H1 (cell line): ENCODE results near the gene ATXN7L3. TPM values are rescaled to one million over a fixed set of nuclear protein-coding genes. Genes with fewer than 3 reads are reported as not detected.
A peak's percentile ranks its signal among the peaks of the same experiment; 100 is the strongest.

Experiments used
- CTCF ChIA-PET: fragments of 300-600 bp; sonication (Branson Sonifier 250); formaldehyde crosslinking; loops from one replicate; lab custom pipeline; 2021; ENCODE audit not compliant: partially characterized antibody; lab: Charles Lee
- POLR2A ChIA-PET: fragments of 300-600 bp; sonication (Branson Sonifier 250); formaldehyde crosslinking; loops from one replicate; lab custom pipeline; 2021; ENCODE audit warnings: inconsistent platforms; ENCODE audit not compliant: partially characterized antibody; lab: Charles Lee
- DNase-seq, 2 experiments: peaks; one replicate each; pipeline versions ENCODE4 v3.0.0 to v3.0.0-alpha.2; 2010 to 2022; ENCODE audit warnings: low spot score in 2 of 2, low read depth in 1 of 2, mixed read lengths in 1 of 2
- FAIRE-seq: peaks from 2 replicates; lab custom pipeline; 2011; peaks lifted over from hg19 to GRCh38; lab: Jason Lieb, UNC
- H2AFZ ChIP-seq: 2 replicates; pipeline ENCODE4 v1.8.1; 2012; ENCODE audit warnings: low read length, inconsistent platforms
- H2AK5ac ChIP-seq: 2 replicates; pipeline ENCODE4 v1.6.1; 2013; ENCODE audit warnings: low read depth, low read length
- H2BK120ac ChIP-seq: replicated peaks from 2 replicates; pipeline ENCODE3; 2013; ENCODE audit warnings: low read depth, low read length, inconsistent platforms
- H2BK12ac ChIP-seq: 2 replicates; pipeline ENCODE4 v1.6.1; 2013; ENCODE audit warnings: low read depth, low read length
- H2BK15ac ChIP-seq: 2 replicates; pipeline ENCODE4 v1.6.1; 2013; ENCODE audit warnings: low read length
- H2BK20ac ChIP-seq: 2 replicates; pipeline ENCODE4 v1.6.1; 2013; ENCODE audit warnings: low read length
- H2BK5ac ChIP-seq: 2 replicates; pipeline ENCODE4 v1.6.1; 2013; ENCODE audit warnings: low read depth, low read length
- H3K14ac ChIP-seq: 2 replicates; pipeline ENCODE4 v1.6.1; 2013; ENCODE audit warnings: inconsistent platforms; ENCODE audit not compliant: insufficient read length
- H3K18ac ChIP-seq: 2 replicates; pipeline ENCODE4 v1.6.1; 2013; ENCODE audit warnings: low read length; ENCODE audit errors: extremely low read depth
- H3K23ac ChIP-seq: 2 replicates; pipeline ENCODE4 v1.6.1; 2013; ENCODE audit warnings: inconsistent platforms; ENCODE audit not compliant: insufficient read length
- H3K23me2 ChIP-seq: 2 replicates; pipeline ENCODE4 v1.6.1; 2013; ENCODE audit warnings: low read depth, low read length
- H3K27ac ChIP-seq: 2 replicates; pipeline ENCODE4 v1.6.1; 2011; ENCODE audit warnings: low read depth, low read length, inconsistent platforms
- H3K27me3 ChIP-seq, 4 experiments: replicated peaks in 1 of 4; 1 replicate in 1 of 4; 2 replicates in 3 of 4; pipeline versions ENCODE4 v1.6.1 to v1.8.1; 2011 to 2013; ENCODE audit warnings: low read length in 3 of 4, mild to moderate bottlenecking in 3 of 4, inconsistent platforms in 2 of 4, mixed read lengths in 2 of 4, moderate library complexity in 1 of 4; ENCODE audit not compliant: control insufficient read depth in 3 of 4, insufficient read depth in 3 of 4; ENCODE audit errors: extremely low read depth in 1 of 4
- H3K36me3 ChIP-seq, 4 experiments: 2 replicates each; pipeline versions ENCODE4 v1.6.1 to v1.8.1; 2011 to 2013; ENCODE audit warnings: mild to moderate bottlenecking in 4 of 4, low read length in 3 of 4, moderate library complexity in 2 of 4, control low read depth in 1 of 4, inconsistent platforms in 1 of 4; ENCODE audit not compliant: insufficient read depth in 4 of 4, control insufficient read depth in 2 of 4
- H3K4ac ChIP-seq: replicated peaks from 2 replicates; pipeline ENCODE3; 2013; ENCODE audit warnings: low read length, low read depth, mixed read lengths, inconsistent platforms; ENCODE audit not compliant: insufficient read length
- H3K4me1 ChIP-seq, 4 experiments: replicated peaks in 1 of 4; 1 replicate in 1 of 4; 2 replicates in 3 of 4; pipeline versions ENCODE4 v1.6.1 to v1.8.1; 2011 to 2013; ENCODE audit warnings: low read length in 3 of 4, inconsistent platforms in 2 of 4, mixed read lengths in 1 of 4; ENCODE audit not compliant: insufficient read depth in 4 of 4, control insufficient read depth in 3 of 4
- H3K4me2 ChIP-seq, 2 experiments: 2 replicates each; pipeline versions ENCODE4 v1.6.1 to v1.8.1; 2011 to 2013; ENCODE audit warnings: low read depth in 2 of 2, low read length in 2 of 2, control low read depth in 1 of 2, inconsistent platforms in 1 of 2, mild to moderate bottlenecking in 1 of 2; ENCODE audit not compliant: insufficient read depth in 1 of 2
- H3K4me3 ChIP-seq, 4 experiments: fragments of 200-600, 300-600 bp in 1 of 4; sonication (generic), shearing (Covaris generic), sonication (Bioruptor Twin) in 1 of 4; 2 replicates each; pipeline versions ENCODE4 v1.5.1 to v1.8.1; 2011 to 2016; ENCODE audit warnings: low read length in 4 of 4, low read depth in 3 of 4, control low read depth in 2 of 4, inconsistent platforms in 2 of 4, mild to moderate bottlenecking in 2 of 4, mixed read lengths in 1 of 4, moderate library complexity in 1 of 4; ENCODE audit not compliant: insufficient read depth in 2 of 4; ENCODE audit errors: extremely low read depth in 1 of 4
- H3K56ac ChIP-seq: replicated peaks from 2 replicates; pipeline ENCODE3; 2013; ENCODE audit warnings: low read depth, mild to moderate bottlenecking, mixed read lengths, low read length, inconsistent platforms; ENCODE audit not compliant: insufficient read length
- H3K79me1 ChIP-seq: 2 replicates; pipeline ENCODE4 v1.6.1; 2013; ENCODE audit warnings: low read depth, low read length, control low read depth
- H3K79me2 ChIP-seq, 2 experiments: 2 replicates each; pipeline versions ENCODE4 v1.6.1 to v1.8.1; 2012 to 2013; ENCODE audit warnings: low read length in 2 of 2, mild to moderate bottlenecking in 2 of 2, inconsistent platforms in 1 of 2; ENCODE audit not compliant: insufficient read depth in 2 of 2, control insufficient read depth in 1 of 2
- H3K9ac ChIP-seq, 4 experiments: replicated peaks in 1 of 4; 1 replicate in 1 of 4; 2 replicates in 3 of 4; pipeline versions ENCODE4 v1.6.1 to v1.8.1; 2011 to 2013; ENCODE audit warnings: low read depth in 3 of 4, low read length in 3 of 4, control low read depth in 2 of 4, mild to moderate bottlenecking in 2 of 4, moderate library complexity in 2 of 4, inconsistent platforms in 1 of 4; ENCODE audit errors: extremely low read depth in 1 of 4
- H3K9me3 ChIP-seq, 2 experiments: 2 replicates each; pipeline versions ENCODE4 v1.6.1 to v1.8.1; 2012 to 2013; ENCODE audit warnings: mild to moderate bottlenecking in 2 of 2, moderate library complexity in 2 of 2, control low read depth in 1 of 2, inconsistent platforms in 1 of 2, low read depth in 1 of 2, low read length in 1 of 2, mixed read lengths in 1 of 2; ENCODE audit not compliant: insufficient read depth in 2 of 2
- H4K20me1 ChIP-seq, 2 experiments: replicated peaks in 1 of 2; 2 replicates each; pipeline versions ENCODE3 to v1.8.1; 2011 to 2013; ENCODE audit warnings: inconsistent platforms in 2 of 2, low read length in 2 of 2, mild to moderate bottlenecking in 1 of 2; ENCODE audit not compliant: insufficient read depth in 2 of 2, control insufficient read depth in 1 of 2
- H4K5ac ChIP-seq: 2 replicates; pipeline ENCODE4 v1.6.1; 2013; ENCODE audit warnings: low read length, low read depth, mixed read lengths, inconsistent platforms; ENCODE audit not compliant: insufficient read length
- H4K8ac ChIP-seq: 2 replicates; pipeline ENCODE4 v1.8.0; 2013; ENCODE audit warnings: mild to moderate bottlenecking, moderate library complexity, low read length, inconsistent platforms; ENCODE audit not compliant: insufficient read depth; ENCODE audit errors: extremely low read depth
- H4K91ac ChIP-seq: replicated peaks from 2 replicates; pipeline ENCODE3; 2013; ENCODE audit warnings: low read length, mixed read lengths, inconsistent platforms; ENCODE audit not compliant: insufficient read length
- EGR1 ChIP-seq: IDR thresholded peaks from 2 replicates; pipeline ENCODE4 v1.6.1; 2011; ENCODE audit warnings: low read depth, low read length, borderline replicate concordance
- MAFK ChIP-seq: IDR thresholded peaks from 2 replicates; pipeline ENCODE4 v1.6.1; 2012; ENCODE audit warnings: low read depth, mild to moderate bottlenecking, improper control_type of control experiment, low read length
- RFX5 ChIP-seq: IDR thresholded peaks from 2 replicates; pipeline ENCODE4 v1.6.1; 2011; ENCODE audit warnings: low read depth, low read length, improper control_type of control experiment, borderline replicate concordance
- SIX5 ChIP-seq: IDR thresholded peaks from 2 replicates; pipeline ENCODE4 v1.6.1; 2011; ENCODE audit warnings: mild to moderate bottlenecking, low read depth, low read length
- SP2 ChIP-seq: IDR thresholded peaks from 2 replicates; pipeline ENCODE4 v1.6.1; 2012; ENCODE audit warnings: mild to moderate bottlenecking, low read length, inconsistent platforms
- SP4 ChIP-seq: IDR thresholded peaks from 2 replicates; pipeline ENCODE4 v1.6.1; 2012; ENCODE audit warnings: low read length, inconsistent platforms
- ZNF274 ChIP-seq: IDR thresholded peaks from 2 replicates; pipeline ENCODE4 v1.7.0; 2012; ENCODE audit warnings: low read length, borderline replicate concordance; ENCODE audit errors: extremely low read depth
- WGBS, 2 experiments: shearing (Covaris generic) in 1 of 2; methylation state at CpG; one replicate each; pipeline versions ENCODE4 v1.1.6 to v1.1.7; 2013 to 2015; ENCODE audit warnings: low lambda C conversion rate in 2 of 2, mixed read lengths in 2 of 2, inconsistent platforms in 1 of 2, low coverage in 1 of 2, missing lambda C conversion rate in 1 of 2; ENCODE audit not compliant: insufficient replicate concordance in 2 of 2, insufficient coverage in 1 of 2, insufficient read length in 1 of 2; ENCODE audit errors: extremely low coverage in 1 of 2, missing lambda C conversion rate in 1 of 2; 5-methylcytosine and 5-hydroxymethylcytosine counted together
- polyA plus RNA-seq, 7 experiments: library from polyadenylated mRNA; depleted of rRNA in 3 of 7; stranded (reverse) in 5 of 7; unstranded in 2 of 7; fragments of >200 nt in 5 of 7; fragments of 200-250 nt in 2 of 7; gene quantifications; 1 replicate in 5 of 7; 2 replicates in 1 of 7; 4 replicates in 1 of 7; pipeline versions ENCODE4 v1.2.1 to v1.2.3, GENCODE V29; 2011 to 2013; ENCODE audit warnings: missing spikeins in 2 of 7, mixed read lengths in 2 of 7
- total RNA-seq: library from RNA; stranded (reverse); fragmentation: NEBNext Ultra II Directional; extraction: Animal tissue kit (Norgen Biotek cat#: 25700); gene quantifications from 2 replicates; pipeline ENCODE4 v1.2.1, GENCODE V29; 2021
- TF ChIP-seq, protein P1 (sequence below): IDR thresholded peaks from 2 replicates; pipeline ENCODE4 v1.6.1; 2011; ENCODE audit warnings: low read depth, mild to moderate bottlenecking, low read length; ENCODE audit not compliant: insufficient read depth
- TF ChIP-seq, protein P2 (sequence below): IDR thresholded peaks from 2 replicates; pipeline ENCODE4 v1.6.1; 2011; ENCODE audit warnings: low read length, improper control_type of control experiment
- TF ChIP-seq, protein P3 (sequence below), 3 experiments: IDR thresholded peaks; 1 replicate in 2 of 3; 2 replicates in 1 of 3; pipeline versions ENCODE4 v1.5.1 to v1.6.1; 2011; ENCODE audit warnings: low read length in 3 of 3, mild to moderate bottlenecking in 3 of 3, inconsistent platforms in 2 of 3, low read depth in 1 of 3, moderate library complexity in 1 of 3; ENCODE audit not compliant: insufficient read depth in 1 of 3; ENCODE audit errors: control extremely low read depth in 1 of 3

Gene ATXN7L3
- total and polyA plus RNA-seq, 2 of the 8 experiments (the other 6 are each of a cell fraction or from before 2014, with no cell fraction given): 53.7 to 103 TPM

DNA sequence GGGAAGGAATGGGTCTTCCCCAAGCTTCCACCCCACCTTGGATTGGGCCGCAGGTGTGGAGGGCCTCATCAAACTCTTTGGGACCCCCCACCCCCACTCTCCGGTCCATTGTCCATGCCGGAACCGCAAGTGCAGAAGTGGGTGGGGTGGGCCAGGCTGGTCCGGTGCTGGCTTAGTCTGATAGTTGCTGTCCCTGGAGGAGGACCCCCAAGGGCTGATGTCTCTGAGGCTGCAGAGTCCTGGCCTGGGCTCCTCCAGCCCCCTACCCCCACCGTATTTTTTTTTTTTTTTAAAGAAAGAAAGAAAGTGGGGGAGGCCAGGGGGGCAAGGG is 7.1 kb upstream of the ATXN7L3 start:
- no peak for FAIRE-seq
- H3K36me3 ChIP-seq: peaks cover 24 to 43% (median 32%) of the 10 kb centered on the region in 4 experiments
- H3K9me3 ChIP-seq: no peaks in the 10 kb centered on the region
- TF ChIP-seq, protein P1, sequence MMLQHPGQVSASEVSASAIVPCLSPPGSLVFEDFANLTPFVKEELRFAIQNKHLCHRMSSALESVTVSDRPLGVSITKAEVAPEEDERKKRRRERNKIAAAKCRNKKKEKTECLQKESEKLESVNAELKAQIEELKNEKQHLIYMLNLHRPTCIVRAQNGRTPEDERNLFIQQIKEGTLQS: no peak
- TF ChIP-seq, protein P2, sequence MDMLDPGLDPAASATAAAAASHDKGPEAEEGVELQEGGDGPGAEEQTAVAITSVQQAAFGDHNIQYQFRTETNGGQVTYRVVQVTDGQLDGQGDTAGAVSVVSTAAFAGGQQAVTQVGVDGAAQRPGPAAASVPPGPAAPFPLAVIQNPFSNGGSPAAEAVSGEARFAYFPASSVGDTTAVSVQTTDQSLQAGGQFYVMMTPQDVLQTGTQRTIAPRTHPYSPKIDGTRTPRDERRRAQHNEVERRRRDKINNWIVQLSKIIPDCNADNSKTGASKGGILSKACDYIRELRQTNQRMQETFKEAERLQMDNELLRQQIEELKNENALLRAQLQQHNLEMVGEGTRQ: no peak
- no peak for TF ChIP-seq MAFK
- TF ChIP-seq SP2: no peak
- no peak for TF ChIP-seq SIX5
- TF ChIP-seq SP4: no peak
- TF ChIP-seq RFX5: no peak
- TF ChIP-seq EGR1: no peak
- no peak for TF ChIP-seq ZNF274
- TF ChIP-seq, protein P3, sequence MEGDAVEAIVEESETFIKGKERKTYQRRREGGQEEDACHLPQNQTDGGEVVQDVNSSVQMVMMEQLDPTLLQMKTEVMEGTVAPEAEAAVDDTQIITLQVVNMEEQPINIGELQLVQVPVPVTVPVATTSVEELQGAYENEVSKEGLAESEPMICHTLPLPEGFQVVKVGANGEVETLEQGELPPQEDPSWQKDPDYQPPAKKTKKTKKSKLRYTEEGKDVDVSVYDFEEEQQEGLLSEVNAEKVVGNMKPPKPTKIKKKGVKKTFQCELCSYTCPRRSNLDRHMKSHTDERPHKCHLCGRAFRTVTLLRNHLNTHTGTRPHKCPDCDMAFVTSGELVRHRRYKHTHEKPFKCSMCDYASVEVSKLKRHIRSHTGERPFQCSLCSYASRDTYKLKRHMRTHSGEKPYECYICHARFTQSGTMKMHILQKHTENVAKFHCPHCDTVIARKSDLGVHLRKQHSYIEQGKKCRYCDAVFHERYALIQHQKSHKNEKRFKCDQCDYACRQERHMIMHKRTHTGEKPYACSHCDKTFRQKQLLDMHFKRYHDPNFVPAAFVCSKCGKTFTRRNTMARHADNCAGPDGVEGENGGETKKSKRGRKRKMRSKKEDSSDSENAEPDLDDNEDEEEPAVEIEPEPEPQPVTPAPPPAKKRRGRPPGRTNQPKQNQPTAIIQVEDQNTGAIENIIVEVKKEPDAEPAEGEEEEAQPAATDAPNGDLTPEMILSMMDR (IDR thresholded peaks at IDR 0.05; ENCODE audit: control extremely low read depth in 1 of 3, insufficient read depth in 1 of 3, low read depth in 1 of 3, low read length in 3 of 3): no peak

More for the DNA sequence above, 7.1 kb upstream of the ATXN7L3 start:
- no peak overlapping the region for H2BK12ac ChIP-seq
- no peak overlapping the region for H3K4ac ChIP-seq
- peaks cover 3 to 16% (median 5%) of the 10 kb centered on the region in 4 experiments; a peak in 6 of 7 replicates for H3K4me1 ChIP-seq
- H3K4me3 ChIP-seq: no peak overlapping the region
- H2BK15ac ChIP-seq: no peak overlapping the region
- H2AK5ac ChIP-seq: no peak overlapping the region
- H4K8ac ChIP-seq: peak overlapping the region; percentile 1; the same call in 1 of the 2 replicates
- H2AFZ ChIP-seq: no peak overlapping the region
- H3K27me3 ChIP-seq: no peaks in the 10 kb centered on the region
- no peak overlapping the region for H4K91ac ChIP-seq
- no peak overlapping the region for H3K4me2 ChIP-seq
- H3K56ac ChIP-seq: no peak overlapping the region
- 94% methylated on average over 5 of the region's 6 CpGs; no CpG with 5 or more reads in 1 of the 2 experiments for WGBS, 2 experiments
- DNase-seq: no peak
- H2BK20ac ChIP-seq: no peak overlapping the region
- no peak overlapping the region for H4K5ac ChIP-seq
- POLR2A ChIA-PET: interaction anchor here (0.8 to 10.4 kb wide), 11 partner anchors 10 to 148 kb away, joined by 3 to 135 read pairs (median 5); partner anchors contain the start of genes GRN and SLC25A39
- CTCF ChIA-PET: interaction anchor here (0.8 to 12.7 kb wide), 14 partner anchors 9 to 144 kb away, joined by 3 to 158 read pairs (median 5); partner anchors contain the start of genes ASB16, GRN and HDAC5
- no peak overlapping the region for H3K23ac ChIP-seq
- no peak overlapping the region for H3K14ac ChIP-seq
- no peak overlapping the region for H2BK5ac ChIP-seq
- no peaks in the 10 kb centered on the region for H3K79me2 ChIP-seq
- no peaks in the 10 kb centered on the region; the same call in 1 of the 2 replicates for H3K79me1 ChIP-seq
- H2BK120ac ChIP-seq: no peak overlapping the region
- no peak overlapping the region for H3K9ac ChIP-seq
- no peaks in the 10 kb centered on the region for H3K23me2 ChIP-seq
- H3K18ac ChIP-seq: no peak overlapping the region
- no peak overlapping the region for H3K27ac ChIP-seq
- peaks cover 0 to 5% of the 10 kb centered on the region in 2 experiments for H4K20me1 ChIP-seq
